Measurements from ENCODE around the gene SLAIN2. TPM values are rescaled to one million over a fixed set of nuclear protein-coding genes. Genes with fewer than 3 reads are reported as not detected.

Gene SLAIN2
- total RNA-seq, 1 experiment from 2014 or later = 30.8 TPM

DNA sequence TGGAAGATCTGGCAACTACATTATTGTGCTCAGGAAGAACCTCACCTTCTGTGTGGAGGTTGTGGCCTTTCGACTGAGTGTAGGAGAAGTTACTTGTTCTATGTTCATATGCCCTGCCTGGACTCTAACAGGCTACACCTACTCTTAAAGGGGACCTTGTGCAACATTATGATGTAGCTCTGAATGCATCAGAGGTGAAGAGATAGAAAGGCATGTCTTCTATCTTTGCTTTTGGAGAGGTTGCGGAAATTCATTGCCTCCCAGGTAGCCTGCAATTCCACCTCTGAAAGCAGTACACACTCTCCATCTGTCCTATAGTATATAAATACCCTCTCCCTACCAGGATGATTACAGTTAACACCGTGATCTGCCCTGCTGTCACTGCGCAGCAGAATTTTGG is 7.1 kb upstream of the SLAIN2 start:
- Histone ChIP-seq H2BK20ac (ENCODE audit: low read depth, low read length, poor library complexity, severe bottlenecking) (no peak overlapping the region), H3K79me2 (ENCODE audit: insufficient read depth, low read length) (no peaks in the 10 kb centered on the region), H3K4ac (ENCODE audit: low read depth, low read length) (no peak overlapping the region), H2BK12ac (ENCODE audit: insufficient read length, low read depth, low read length) (no peak overlapping the region), H3T11ph (ENCODE audit: low read length) (no peak overlapping the region), H2AK5ac (ENCODE audit: insufficient read length, low read length) (no peak overlapping the region), H3K23me2 (ENCODE audit: insufficient read length, low read depth, low read length, poor library complexity, severe bottlenecking) (no peaks in the 10 kb centered on the region), H3K9ac (ENCODE audit: extremely low read depth, insufficient read length, low read length) (no peak overlapping the region), H3K23ac (ENCODE audit: insufficient read length, low read depth, low read length) (no peak overlapping the region), H3K18ac (ENCODE audit: insufficient read length, low read depth, low read length) (no peak overlapping the region), H4K20me1 (ENCODE audit: control insufficient read depth, insufficient read depth, insufficient read length) (no peaks in the 10 kb centered on the region), H2BK15ac (ENCODE audit: low read depth, low read length) (no peak overlapping the region), H3K4me1 (ENCODE audit: insufficient read depth, low read length) (no peaks in the 10 kb centered on the region), H3K14ac (ENCODE audit: insufficient read depth, low read length) (no peak overlapping the region), H3K56ac (ENCODE audit: insufficient read length, low read depth, low read length) (no peak overlapping the region), H4K8ac (replicated peaks; ENCODE audit: insufficient read length, low read depth, low read length) (no peak overlapping the region), H2BK120ac (ENCODE audit: low read depth, low read length, poor library complexity, severe bottlenecking) (no peak overlapping the region), H2BK5ac (ENCODE audit: insufficient read length, low read length) (no peak overlapping the region), H3K27me3 (ENCODE audit: insufficient read depth, low read length) (no peaks in the 10 kb centered on the region), H3K79me1 (ENCODE audit: insufficient read depth, low read depth, low read length, poor library complexity, severe bottlenecking) (no peaks in the 10 kb centered on the region), H4K91ac (ENCODE audit: insufficient read length, low read depth, low read length) (no peak overlapping the region), H3K9me3 (ENCODE audit: control insufficient read depth, low read depth, low read length) (no peaks in the 10 kb centered on the region), H2AFZ (ENCODE audit: low read length) (no peak overlapping the region), H3K27ac (ENCODE audit: insufficient read length, low read depth, low read length) (no peak overlapping the region), H3K4me2 (ENCODE audit: insufficient read depth, insufficient read length, low read length) (no peak overlapping the region), H4K5ac (ENCODE audit: insufficient read length, low read depth, low read length) (no peak overlapping the region)
- no peaks in the 10 kb centered on the region for H3K27me3 Mint-ChIP-seq (ENCODE audit: low read depth)
- no peak overlapping the region for H3K27ac Mint-ChIP-seq
- WGBS (ENCODE audit: extremely low coverage, insufficient read length, low lambda C conversion rate) = no CpG with 5 or more reads among the region's 4 CpGs
- TF ChIP-seq CTCF (conservative IDR thresholded peaks at IDR 0.05) = no peak
- no peak for DNase-seq
- no peaks in the 10 kb centered on the region for H3K36me3 Mint-ChIP-seq (ENCODE audit: insufficient read depth in 1 of 3, low read depth in 3 of 3)
- peaks cover 9 to 11% of the 10 kb centered on the region in 2 experiments for H3K4me1 Mint-ChIP-seq
- no peak overlapping the region for H3K4me3 Mint-ChIP-seq
- no peaks in the 10 kb centered on the region for H3K9me3 Mint-ChIP-seq

Data from H9 (cell line).